ENCODE results near the gene ELOVL6. TPM values are rescaled to one million over a fixed set of nuclear protein-coding genes. Genes with fewer than 3 reads are reported as not detected.

ELOVL6 gene
- total RNA-seq, 2 donors from 2014 or later, result 1.1 TPM

- Histone ChIP-seq H3K36me3 (no peaks in the 10 kb centered on the region), H3K4me1 (no peaks in the 10 kb centered on the region), H3K9me3 (no peaks in the 10 kb centered on the region), H3K27ac (no peak overlapping the region), H3K27me3 (no peaks in the 10 kb centered on the region), H3K4me3 (no peak overlapping the region)
- no peak for TF ChIP-seq CTCF (IDR thresholded peaks at IDR 0.05)
- no peak for DNase-seq (ENCODE audit: low spot score)
Measured at GRCh38 chr4:110211770-110212061, 13.3 kb upstream of the ELOVL6 start.

DNA sequence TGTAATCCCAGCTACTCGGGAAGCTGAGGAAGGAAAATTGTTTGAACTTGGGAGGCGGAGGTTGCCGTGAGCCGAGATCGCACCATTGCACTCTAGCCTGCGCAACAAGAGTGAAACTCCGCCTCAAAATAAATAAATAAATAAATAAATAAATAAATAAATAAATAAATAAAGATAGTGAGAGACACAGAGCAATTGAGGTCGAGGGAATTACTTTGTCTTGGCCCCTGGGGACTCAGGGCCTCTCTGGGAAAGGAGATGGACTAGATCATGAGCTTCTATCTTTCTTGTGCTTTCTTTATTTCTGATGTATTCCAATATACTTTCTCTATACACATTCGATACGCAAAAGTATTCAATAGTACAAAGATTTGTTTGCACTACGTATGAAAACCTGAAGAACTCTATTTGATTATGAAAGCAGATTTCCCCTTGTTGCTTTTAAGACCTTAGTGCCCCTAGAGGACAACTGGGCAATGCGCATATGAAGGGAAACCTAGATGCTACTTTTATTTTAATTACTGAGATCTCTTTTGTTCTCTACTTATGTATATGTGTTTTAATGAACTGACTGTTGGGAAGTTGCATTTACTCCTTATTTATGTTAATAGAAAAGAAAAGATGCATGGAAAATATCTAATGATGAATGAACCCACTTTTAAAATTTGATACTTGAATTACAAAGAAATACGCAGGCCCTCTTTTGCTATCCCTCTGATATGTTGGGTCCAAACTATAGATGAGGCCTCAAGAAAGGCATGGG, 12.8 kb upstream of the ELOVL6 start:
- H3K27ac ChIP-seq, result no peak overlapping the region
- no peak overlapping the region for H3K4me3 ChIP-seq
- no peaks in the 10 kb centered on the region for H3K9me3 ChIP-seq
- DNase-seq (ENCODE audit: low spot score), result no peak
- no peaks in the 10 kb centered on the region for H3K4me1 ChIP-seq
- peak; percentile 61 to 81 for TF ChIP-seq CTCF (IDR thresholded peaks at IDR 0.05)
- no peaks in the 10 kb centered on the region for H3K27me3 ChIP-seq
- H3K36me3 ChIP-seq, result no peaks in the 10 kb centered on the region

DNA sequence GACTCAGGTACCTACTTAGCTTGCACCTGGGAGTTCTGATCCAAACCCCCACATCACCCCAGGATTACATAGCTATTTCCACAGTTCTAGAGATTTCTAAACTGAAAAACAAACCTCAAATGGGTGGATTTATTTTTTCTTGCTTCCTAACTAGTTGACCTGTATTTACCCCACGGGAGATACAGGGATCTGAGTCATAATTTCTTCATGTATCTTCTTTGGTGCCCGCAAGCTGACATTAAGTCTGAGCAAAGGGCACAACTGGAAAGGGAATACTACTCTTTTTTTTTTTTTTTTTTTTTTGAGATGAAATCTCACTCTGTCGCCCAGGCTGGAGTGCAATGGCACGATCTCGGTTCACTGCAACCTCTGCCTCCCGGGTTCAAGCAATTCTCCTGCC, 10.0 kb upstream of the ELOVL6 start:
- Histone ChIP-seq H3K4me3 (no peak overlapping the region), H3K27ac (no peak overlapping the region), H3K36me3 (no peaks in the 10 kb centered on the region), H3K27me3 (no peaks in the 10 kb centered on the region), H3K9me3 (no peaks in the 10 kb centered on the region), H3K4me1 (no peaks in the 10 kb centered on the region)
- DNase-seq (ENCODE audit: low spot score), result no peak
- TF ChIP-seq CTCF (IDR thresholded peaks at IDR 0.05), result no peak

DNA sequence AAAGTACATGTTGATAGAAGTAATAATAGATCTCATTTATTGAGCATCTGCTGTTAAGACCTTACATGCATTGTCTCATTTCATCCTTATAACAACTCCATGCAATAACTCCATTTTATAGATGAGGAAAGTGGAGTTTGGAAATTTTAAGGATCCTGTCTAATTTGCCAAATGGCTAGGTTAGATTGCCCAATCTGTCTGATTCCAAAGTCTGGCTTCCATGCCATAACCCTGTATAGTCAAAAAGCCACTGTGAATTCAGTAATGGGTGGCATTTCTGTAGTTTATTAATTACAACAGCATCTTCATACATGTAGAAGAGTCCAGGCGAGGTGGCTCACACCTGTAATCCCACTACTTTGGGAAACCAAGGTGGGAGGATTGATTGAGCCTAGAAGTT, 8.8 kb upstream of the ELOVL6 start:
- DNase-seq (ENCODE audit: low spot score), result no peak
- Histone ChIP-seq H3K27ac (no peak overlapping the region), H3K9me3 (no peaks in the 10 kb centered on the region), H3K27me3 (no peaks in the 10 kb centered on the region), H3K4me3 (no peak overlapping the region), H3K4me1 (no peaks in the 10 kb centered on the region), H3K36me3 (no peaks in the 10 kb centered on the region)
- TF ChIP-seq CTCF (IDR thresholded peaks at IDR 0.05), result no peak

DNA sequence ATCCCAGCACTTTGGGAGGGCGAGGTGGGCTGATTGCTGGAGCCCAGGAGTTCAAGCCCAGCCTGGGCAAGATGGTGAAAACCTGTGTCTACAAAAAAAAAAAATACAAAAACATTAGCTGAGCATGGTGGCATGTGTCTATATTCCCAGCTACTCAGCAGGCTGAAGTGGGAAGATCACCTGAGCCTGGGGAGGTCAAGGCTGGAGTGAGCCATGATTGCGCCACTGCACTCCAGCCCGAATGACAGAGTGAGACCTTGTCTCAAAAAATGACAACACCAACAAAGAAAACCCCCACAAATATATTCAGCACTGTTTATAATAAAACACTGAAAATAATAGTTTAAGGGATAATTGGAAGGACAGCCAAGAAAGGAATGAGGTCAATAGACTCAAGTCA, 3.6 kb upstream of the ELOVL6 start:
- TF ChIP-seq CTCF (IDR thresholded peaks at IDR 0.05), result no peak
- no peak for DNase-seq (ENCODE audit: low spot score)

GRCh38 chr4:110201502-110201901, 3.1 kb upstream of the ELOVL6 start:
- no peak overlapping the region for H3K27ac ChIP-seq

More for the DNA sequence above, 3.6 kb upstream of the ELOVL6 start:
- Histone ChIP-seq H3K27ac (no peak overlapping the region), H3K4me1 (peaks cover 0 to 6% of the 10 kb centered on the region in 2 donors), H3K4me3 (no peak overlapping the region), H3K27me3 (no peaks in the 10 kb centered on the region), H3K36me3 (no peaks in the 10 kb centered on the region), H3K9me3 (no peaks in the 10 kb centered on the region)

More at GRCh38 chr4:110201502-110201901, 3.1 kb upstream of the ELOVL6 start:
- Histone ChIP-seq H3K9me3 (no peaks in the 10 kb centered on the region), H3K4me3 (no peak overlapping the region), H3K4me1 (peaks cover 0 to 6% of the 10 kb centered on the region in 2 donors), H3K27me3 (no peaks in the 10 kb centered on the region), H3K36me3 (no peaks in the 10 kb centered on the region)
- TF ChIP-seq CTCF (IDR thresholded peaks at IDR 0.05), result no peak
- no peak for DNase-seq (ENCODE audit: low spot score)

Measured in right atrium auricular region (tissue), 2 donors.